Femur (tissue), 1 donor: Measurements from ENCODE around the gene LRRC9.
"Not testable (repeated sequence)": the region's sequence is repeated elsewhere in the genome, so short reads cannot be mapped to it uniquely, and the experiment has no call there.

Source experiments
- DNase-seq: peaks from one replicate; pipeline ENCODE4 v3.0.0-alpha.2; 2017

LRRC9 gene

DNA sequence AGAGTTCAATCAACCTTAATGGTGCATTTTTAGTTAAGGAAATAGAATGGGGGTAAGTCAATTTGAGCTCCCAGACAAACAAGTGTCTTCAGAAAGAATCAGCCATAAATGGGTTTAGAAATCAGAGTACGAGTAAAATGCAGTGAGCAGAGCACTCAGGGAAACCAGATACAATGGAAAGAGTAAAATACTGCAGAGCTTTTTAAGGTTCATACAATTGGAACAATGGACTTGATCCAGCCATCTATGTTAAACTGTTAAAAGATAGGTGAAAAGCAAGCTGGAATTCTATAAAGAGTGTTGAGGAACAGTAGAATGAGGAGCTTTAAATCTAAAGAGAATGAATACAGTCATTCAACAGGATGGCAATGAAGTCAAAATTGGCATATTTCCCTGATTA lies 147.9 kb downstream of the LRRC9 start:
- DNase-seq: no peak

DNA sequence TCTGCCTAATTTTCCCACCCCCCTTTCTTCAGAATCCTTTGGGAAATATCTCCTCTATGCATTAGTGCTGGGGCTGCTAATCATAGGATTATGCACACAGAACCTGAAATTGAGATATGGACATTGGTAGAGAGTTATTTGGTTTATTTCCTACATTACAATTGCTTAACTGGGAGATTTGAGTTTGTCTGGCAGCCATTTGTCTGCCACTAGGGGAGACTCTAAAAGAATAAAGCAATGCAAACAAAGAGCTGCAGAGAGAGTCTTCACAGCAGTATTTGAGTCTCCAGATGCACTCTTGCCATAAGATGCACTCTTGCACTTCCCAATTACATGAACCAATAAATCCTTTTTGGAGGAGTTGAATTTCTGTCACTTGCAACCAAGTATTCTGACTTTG lies 159.8 kb downstream of the LRRC9 start:
- no peak for DNase-seq

GRCh38 chr14:60085085-60085484 lies 165.1 kb downstream of the LRRC9 start:
- DNase-seq: no peak

DNA sequence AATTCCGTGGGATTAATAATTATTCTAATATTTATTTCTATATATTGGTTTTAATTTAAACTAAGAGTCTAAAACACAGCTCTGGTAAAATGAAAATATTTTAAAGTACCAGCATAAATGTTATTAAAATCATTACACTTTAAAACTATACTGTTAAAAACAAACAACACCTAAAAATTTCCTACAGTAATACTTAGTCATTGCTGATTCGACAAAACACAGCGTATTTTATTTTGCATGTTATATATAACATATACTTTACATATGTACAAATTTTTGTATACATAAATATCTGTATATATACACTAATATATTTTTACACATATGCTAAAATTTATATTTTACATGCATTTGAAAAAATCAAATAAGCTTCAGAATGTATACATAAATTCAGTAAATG lies 165.7 kb downstream of the LRRC9 start:
- DNase-seq: no peak

DNA sequence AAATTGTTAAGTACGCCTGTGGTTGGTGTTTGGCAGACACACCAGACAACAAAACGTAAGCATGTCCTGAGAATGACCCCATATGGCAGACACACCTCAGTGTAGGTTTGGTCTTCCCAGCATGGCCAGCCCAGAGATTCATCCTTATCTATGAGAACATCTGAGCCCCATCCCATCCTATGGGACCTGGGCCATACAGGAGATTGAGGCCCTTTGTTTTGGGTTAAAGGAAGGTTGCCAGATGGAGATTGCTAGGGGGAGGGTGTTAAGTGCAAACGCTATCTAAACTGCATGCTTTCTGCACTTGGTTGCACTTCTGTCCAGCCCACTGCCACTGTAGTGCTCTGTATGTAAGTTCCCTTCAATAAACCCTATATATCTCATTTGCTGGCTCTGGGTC lies 167.7 kb downstream of the LRRC9 start:
- DNase-seq: no peak

- DNase-seq: no peak
Measured at GRCh38 chr14:60089221-60089620, 169.3 kb downstream of the LRRC9 start.

- DNase-seq: peak; percentile 85
Measured at GRCh38 chr14:60090864-60091519, 171.0 kb downstream of the LRRC9 start.

DNA sequence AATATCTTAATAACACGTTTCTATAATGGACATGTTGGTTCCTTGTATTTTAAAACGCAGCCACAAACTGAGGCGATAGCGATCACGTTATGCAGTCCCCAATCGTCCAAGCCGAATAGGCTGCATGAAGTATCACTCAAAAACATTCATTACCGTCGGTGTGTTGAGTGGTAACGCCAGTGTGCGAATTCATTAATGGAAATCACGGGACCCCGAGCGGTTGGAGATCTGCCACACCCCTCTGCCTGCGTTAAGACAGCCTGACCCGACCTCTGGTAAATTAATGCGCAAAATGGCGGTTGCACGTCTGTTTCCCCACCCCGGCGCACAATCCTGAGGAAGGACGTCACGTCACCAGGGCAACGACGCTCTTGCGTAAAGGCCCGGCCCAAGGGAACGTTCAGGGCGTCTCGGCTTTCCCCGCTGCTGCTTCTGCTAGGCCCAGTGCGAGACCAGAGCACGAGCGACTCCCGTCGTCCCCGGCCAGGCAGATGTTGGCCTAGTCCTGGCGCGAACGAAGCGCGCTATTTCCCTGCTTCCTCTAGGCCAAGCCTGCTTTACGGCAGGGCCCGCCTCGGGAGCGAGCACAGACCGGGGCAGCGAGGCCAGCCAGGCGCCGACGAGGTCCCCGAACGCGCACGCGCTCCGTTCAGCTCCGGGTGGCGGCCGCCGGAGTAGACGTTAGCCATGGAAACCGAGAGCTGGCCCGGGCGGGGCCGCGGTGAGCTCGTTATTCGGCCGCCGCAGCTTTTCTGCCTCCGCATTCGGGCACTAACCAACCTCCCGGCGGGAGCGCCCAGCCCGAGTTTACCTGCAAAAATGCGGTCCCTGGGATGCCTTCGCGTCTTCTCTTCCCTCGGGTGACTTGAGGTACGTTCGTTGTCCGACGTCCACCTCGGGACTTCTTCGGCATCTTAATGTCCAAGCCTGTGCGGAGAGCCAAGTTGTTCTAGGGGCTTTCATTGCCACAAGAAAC lies 171.9 kb downstream of the LRRC9 start, which contains the start of gene PCNX4:
PCNX4 (plus strand) TSS at position 374 of the 976 bp plus-strand sequence. CDS start 15,716 bp downstream, outside the sequence.
- DNase-seq: peak; percentile 98

DNA sequence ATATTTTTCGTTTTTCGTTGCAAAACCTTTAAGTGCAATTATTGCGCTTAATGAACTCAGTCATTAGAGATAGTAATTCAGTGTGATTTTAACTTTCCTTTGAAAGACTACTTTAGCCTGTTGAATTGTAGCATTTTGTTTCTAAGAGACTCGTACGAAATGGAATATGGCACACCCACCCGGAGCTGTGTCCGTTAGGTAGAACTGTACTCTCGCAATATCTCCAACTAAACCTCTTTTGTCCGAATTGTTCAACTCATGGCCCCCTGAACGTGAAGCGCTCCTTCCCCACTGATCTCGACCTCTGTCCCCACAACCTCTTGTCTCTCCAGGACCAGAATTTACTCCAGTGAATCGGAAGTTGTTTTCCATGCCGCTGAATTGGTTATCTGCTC lies 172.6 kb downstream of the LRRC9 start:
- peak; percentile 50 for DNase-seq

DNA sequence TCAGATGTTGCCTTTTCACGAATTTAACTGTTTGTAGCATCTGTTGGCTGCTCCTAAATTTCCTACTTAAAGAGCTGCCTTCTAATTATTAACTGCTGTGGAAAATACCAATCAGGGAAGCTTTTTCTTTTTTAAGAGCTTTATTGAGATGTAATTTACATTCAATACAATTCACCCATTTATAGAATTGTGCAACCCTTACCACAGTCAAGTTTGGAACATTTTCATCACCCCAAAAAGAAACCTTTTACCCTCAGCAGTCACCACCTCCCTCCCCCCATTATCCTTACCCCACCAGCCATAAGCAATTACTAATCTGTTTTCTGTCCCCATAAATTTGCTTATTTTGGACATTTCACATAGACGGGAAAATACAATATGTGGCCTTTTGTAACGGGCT lies 173.1 kb downstream of the LRRC9 start:
- no peak for DNase-seq

DNA sequence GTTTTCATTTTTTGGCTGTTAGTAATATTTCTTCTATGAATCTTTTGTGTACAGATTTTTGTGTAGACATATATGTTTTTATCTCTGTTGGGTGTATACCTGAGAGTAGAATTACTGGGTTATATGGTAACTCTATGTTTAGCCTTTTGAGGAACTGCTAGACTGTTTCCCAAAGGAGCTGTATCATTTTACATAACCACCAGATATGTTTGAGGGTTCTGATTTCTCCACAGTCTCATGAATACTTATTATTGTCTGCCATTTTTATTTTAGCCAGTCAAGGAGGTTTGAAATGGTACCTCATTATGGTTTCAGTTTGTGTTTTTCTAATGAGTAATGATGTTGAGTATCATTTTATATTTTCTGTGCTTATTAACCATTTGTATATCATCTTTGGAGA lies 173.7 kb downstream of the LRRC9 start:
- DNase-seq: no peak

- DNase-seq: no peak
Measured at GRCh38 chr14:60094306-60094897, 174.5 kb downstream of the LRRC9 start.

GRCh38 chr14:60095231-60095630 lies 175.3 kb downstream of the LRRC9 start:
- DNase-seq: no peak

GRCh38 chr14:60095781-60096450 lies 176.0 kb downstream of the LRRC9 start:
- no peak for DNase-seq

DNA sequence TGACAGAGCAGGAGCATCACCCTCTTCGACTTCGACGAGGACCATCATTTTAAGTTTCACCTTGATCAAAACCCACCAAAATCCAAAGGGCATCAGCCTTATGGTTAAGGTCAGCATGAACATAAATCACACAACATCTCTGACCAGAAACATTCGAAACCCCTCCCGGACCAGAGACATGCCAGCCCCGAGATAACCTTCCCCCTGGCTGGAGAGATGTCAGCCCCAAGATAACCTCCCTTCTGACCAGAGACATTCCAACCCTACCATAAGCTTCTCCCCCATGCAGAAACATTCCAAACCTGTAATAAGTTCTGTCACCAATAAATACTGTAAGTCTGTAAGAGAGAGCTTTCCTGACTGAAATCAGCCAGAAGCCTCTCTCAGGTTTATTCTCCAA lies 178.0 kb downstream of the LRRC9 start:
- no peak for DNase-seq

DNA sequence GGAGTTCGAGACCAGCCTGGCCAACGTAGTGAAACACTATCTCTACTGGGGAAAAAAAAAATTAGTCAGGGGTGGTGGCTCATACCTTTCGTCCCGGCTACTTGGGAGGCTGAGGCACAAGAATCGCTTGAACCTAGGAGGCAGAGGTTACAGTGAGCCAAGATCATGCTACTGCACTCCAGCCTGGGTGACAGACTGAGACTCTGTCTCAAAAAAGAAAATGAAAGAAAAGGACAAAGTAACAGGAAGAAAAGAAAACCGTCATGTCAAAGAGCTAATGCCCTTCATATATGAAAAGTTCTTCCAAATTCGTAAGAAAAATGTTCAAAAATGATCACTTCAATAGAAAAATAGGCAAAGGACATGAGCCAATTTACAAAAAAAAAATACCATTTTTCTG lies 179.9 kb downstream of the LRRC9 start:
- not testable (repeated sequence) for DNase-seq

- DNase-seq: no peak
Measured at GRCh38 chr14:60101786-60102185, 181.8 kb downstream of the LRRC9 start.

GRCh38 chr14:60102389-60102788 lies 182.4 kb downstream of the LRRC9 start:
- DNase-seq: no peak

DNA sequence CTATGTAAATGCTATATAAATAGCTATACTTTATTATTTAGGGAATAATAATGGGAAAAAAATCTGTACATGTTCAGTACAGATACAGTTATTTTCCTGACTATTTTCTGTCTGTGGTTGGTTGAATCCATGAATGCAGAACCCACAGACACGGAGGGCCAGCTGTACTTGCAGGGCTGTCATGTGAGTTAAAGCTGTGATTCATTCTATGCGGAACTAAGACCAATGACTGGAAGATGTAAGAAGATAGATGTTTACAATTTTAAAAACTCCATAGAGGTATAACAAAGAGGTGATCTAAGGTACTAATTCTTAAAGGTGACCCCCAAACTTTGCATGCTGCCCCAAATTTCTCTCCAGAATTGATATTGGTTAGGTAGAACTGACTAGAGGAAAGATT lies 186.4 kb downstream of the LRRC9 start:
- no peak for DNase-seq

GRCh38 chr14:60107477-60107876 lies 187.5 kb downstream of the LRRC9 start:
- DNase-seq: no peak

DNA sequence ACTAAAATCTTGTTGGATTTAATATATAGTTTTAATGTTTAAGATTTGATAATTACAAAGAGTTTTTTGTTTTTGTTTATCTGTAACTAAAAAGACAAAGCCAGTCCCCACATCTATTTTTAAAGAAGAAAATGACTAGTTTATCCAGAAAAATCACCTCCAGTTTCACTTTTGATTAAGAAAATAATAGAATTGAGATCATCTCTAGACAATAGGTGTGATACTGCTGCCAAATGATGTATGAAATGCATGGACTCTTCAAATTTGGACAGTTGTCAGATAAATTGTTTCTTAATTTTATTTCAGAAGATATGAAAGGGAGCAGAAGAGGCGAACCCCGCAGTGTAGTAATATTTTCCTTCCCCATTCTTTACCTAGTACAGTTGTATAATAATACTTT lies 191.8 kb downstream of the LRRC9 start:
- DNase-seq: no peak
